IPS-20b (cell line): ENCODE measurements around the gene SIL1.

ENCODE experiments used
- H3K27ac ChIP-seq: one replicate; pipeline ENCODE4 v1.5.1; 2013; ENCODE audit warnings: low read length
- H3K27me3 ChIP-seq: 2 replicates; pipeline ENCODE4 v1.6.1; 2013; ENCODE audit warnings: mild to moderate bottlenecking, low read length, inconsistent platforms; ENCODE audit not compliant: insufficient read depth
- H3K36me3 ChIP-seq: 2 replicates; pipeline ENCODE4 v1.6.1; 2013; ENCODE audit warnings: low read depth, mild to moderate bottlenecking, inconsistent platforms, low read length, moderate library complexity; ENCODE audit not compliant: insufficient read depth
- H3K4me1 ChIP-seq: 2 replicates; pipeline ENCODE4 v1.6.1; 2013; ENCODE audit warnings: mild to moderate bottlenecking, control low read depth, inconsistent platforms, low read length, moderate library complexity; ENCODE audit not compliant: insufficient read depth
- H3K4me3 ChIP-seq: 2 replicates; pipeline ENCODE4 v1.5.1; 2013; ENCODE audit warnings: mild to moderate bottlenecking, low read length, inconsistent platforms
- H3K9ac ChIP-seq: 2 replicates; pipeline ENCODE4 v1.6.1; 2013; ENCODE audit warnings: low read depth, mild to moderate bottlenecking, inconsistent platforms, low read length, moderate library complexity
- H3K9me3 ChIP-seq: 2 replicates; pipeline ENCODE4 v1.6.1; 2013; ENCODE audit warnings: mild to moderate bottlenecking, low read depth, low read length, inconsistent platforms; ENCODE audit not compliant: insufficient read depth

SIL1 gene

GRCh38 chr5:138910546-138911185 is 287.5 kb downstream of the SIL1 start:
- Histone ChIP-seq H3K27me3 (no peaks in the 10 kb centered on the region), H3K27ac (no peak overlapping the region), H3K36me3 (peaks cover 55% of the 10 kb centered on the region)

GRCh38 chr5:138909734-138910133 is 288.4 kb downstream of the SIL1 start:
- Histone ChIP-seq H3K4me3 (no peak overlapping the region), H3K36me3 (peaks cover 58% of the 10 kb centered on the region), H3K9me3 (no peaks in the 10 kb centered on the region), H3K9ac (no peak overlapping the region), H3K4me1 (no peaks in the 10 kb centered on the region), H3K27me3 (no peaks in the 10 kb centered on the region), H3K27ac (no peak overlapping the region)

More at GRCh38 chr5:138910546-138911185, 287.5 kb downstream of the SIL1 start:
- H3K9me3 ChIP-seq: no peaks in the 10 kb centered on the region
- H3K9ac ChIP-seq: no peak overlapping the region
- H3K4me3 ChIP-seq: no peak overlapping the region
- H3K4me1 ChIP-seq: no peaks in the 10 kb centered on the region

GRCh38 chr5:138905541-138905940 is 292.6 kb downstream of the SIL1 start:
- Histone ChIP-seq H3K27me3 (no peaks in the 10 kb centered on the region), H3K4me1 (peaks cover 7% of the 10 kb centered on the region), H3K27ac (no peak overlapping the region), H3K36me3 (peaks cover 81% of the 10 kb centered on the region), H3K4me3 (no peak overlapping the region), H3K9ac (no peak overlapping the region), H3K9me3 (no peaks in the 10 kb centered on the region)

- Histone ChIP-seq H3K4me3 (no peak overlapping the region), H3K27ac (no peak overlapping the region), H3K9ac (no peak overlapping the region), H3K9me3 (no peaks in the 10 kb centered on the region), H3K36me3 (peaks cover 77% of the 10 kb centered on the region), H3K27me3 (no peaks in the 10 kb centered on the region), H3K4me1 (peaks cover 7% of the 10 kb centered on the region)
Measured at GRCh38 chr5:138903130-138903775, 294.9 kb downstream of the SIL1 start.

- H3K4me1 ChIP-seq: peaks cover 7% of the 10 kb centered on the region
- H3K27me3 ChIP-seq: no peaks in the 10 kb centered on the region
- no peak overlapping the region for H3K4me3 ChIP-seq
- no peaks in the 10 kb centered on the region for H3K9me3 ChIP-seq
- H3K9ac ChIP-seq: no peak overlapping the region
- peaks cover 74% of the 10 kb centered on the region for H3K36me3 ChIP-seq
- H3K27ac ChIP-seq: no peak overlapping the region
Measured at GRCh38 chr5:138901716-138902115, 296.5 kb downstream of the SIL1 start.

- Histone ChIP-seq H3K4me1 (peaks cover 7% of the 10 kb centered on the region), H3K4me3 (no peak overlapping the region), H3K9me3 (no peaks in the 10 kb centered on the region), H3K27me3 (no peaks in the 10 kb centered on the region), H3K36me3 (peaks cover 69% of the 10 kb centered on the region), H3K27ac (no peak overlapping the region), H3K9ac (no peak overlapping the region)
Measured at GRCh38 chr5:138900281-138900965, 297.7 kb downstream of the SIL1 start.

- H3K27ac ChIP-seq: no peak overlapping the region
- H3K36me3 ChIP-seq: peaks cover 56% of the 10 kb centered on the region
- no peaks in the 10 kb centered on the region for H3K27me3 ChIP-seq
- H3K4me3 ChIP-seq: no peak overlapping the region
- peaks cover 7% of the 10 kb centered on the region for H3K4me1 ChIP-seq
- no peaks in the 10 kb centered on the region for H3K9me3 ChIP-seq
- no peak overlapping the region for H3K9ac ChIP-seq
Measured at GRCh38 chr5:138898742-138899141, 299.4 kb downstream of the SIL1 start.

GRCh38 chr5:138898299-138898698 is 299.9 kb downstream of the SIL1 start:
- H3K4me1 ChIP-seq: peaks cover 7% of the 10 kb centered on the region
- H3K9me3 ChIP-seq: no peaks in the 10 kb centered on the region
- H3K9ac ChIP-seq: no peak overlapping the region
- peaks cover 51% of the 10 kb centered on the region for H3K36me3 ChIP-seq
- no peak overlapping the region for H3K4me3 ChIP-seq
- no peak overlapping the region for H3K27ac ChIP-seq
- H3K27me3 ChIP-seq: no peaks in the 10 kb centered on the region
